ENCODE measurements around the gene MSANTD1. TPM values are rescaled to one million over a fixed set of nuclear protein-coding genes. Genes with fewer than 3 reads are reported as not detected.
A peak's percentile ranks its signal among the peaks of the same experiment; 100 is the strongest.

MSANTD1 gene
- total and polyA plus RNA-seq, 8 donors = 0.54 to 2.9 (median 1.0) TPM

GRCh38 chr4:3235030-3235345 lies 14.0 kb upstream of the MSANTD1 start:
- intact Hi-C loops (cut with DNase I) = no loop called here
- 89 to 94% methylated on average over 14 of the region's 14 CpGs for WGBS, 2 donors
- ATAC-seq = no peak
- TF ChIP-seq, protein P1, sequence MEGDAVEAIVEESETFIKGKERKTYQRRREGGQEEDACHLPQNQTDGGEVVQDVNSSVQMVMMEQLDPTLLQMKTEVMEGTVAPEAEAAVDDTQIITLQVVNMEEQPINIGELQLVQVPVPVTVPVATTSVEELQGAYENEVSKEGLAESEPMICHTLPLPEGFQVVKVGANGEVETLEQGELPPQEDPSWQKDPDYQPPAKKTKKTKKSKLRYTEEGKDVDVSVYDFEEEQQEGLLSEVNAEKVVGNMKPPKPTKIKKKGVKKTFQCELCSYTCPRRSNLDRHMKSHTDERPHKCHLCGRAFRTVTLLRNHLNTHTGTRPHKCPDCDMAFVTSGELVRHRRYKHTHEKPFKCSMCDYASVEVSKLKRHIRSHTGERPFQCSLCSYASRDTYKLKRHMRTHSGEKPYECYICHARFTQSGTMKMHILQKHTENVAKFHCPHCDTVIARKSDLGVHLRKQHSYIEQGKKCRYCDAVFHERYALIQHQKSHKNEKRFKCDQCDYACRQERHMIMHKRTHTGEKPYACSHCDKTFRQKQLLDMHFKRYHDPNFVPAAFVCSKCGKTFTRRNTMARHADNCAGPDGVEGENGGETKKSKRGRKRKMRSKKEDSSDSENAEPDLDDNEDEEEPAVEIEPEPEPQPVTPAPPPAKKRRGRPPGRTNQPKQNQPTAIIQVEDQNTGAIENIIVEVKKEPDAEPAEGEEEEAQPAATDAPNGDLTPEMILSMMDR (IDR thresholded peaks at IDR 0.05) = no peak
- H3K27me3 ChIP-seq = no peaks in the 10 kb centered on the region
- no peak for FAIRE-seq
- peaks cover 0 to 54% (median 21%) of the 10 kb centered on the region in 3 donors for H3K36me3 ChIP-seq
- peaks cover 6 to 28% (median 19%) of the 10 kb centered on the region in 3 donors for H3K4me1 ChIP-seq
- H3K4me3 ChIP-seq = no peak overlapping the region
- peak in 1 of 6 donors; percentile 73 for DNase-seq
- H3K9me3 ChIP-seq = no peaks in the 10 kb centered on the region
- no peak overlapping the region for H3K27ac ChIP-seq

- WGBS, 2 donors = 86 to 89% methylated on average over 11 of the region's 11 CpGs
- FAIRE-seq (no peak), DNase-seq (peak in 1 of 6 donors; percentile 56), ATAC-seq (no peak)
- peaks cover 11 to 34% (median 19%) of the 10 kb centered on the region in 3 donors for H3K4me1 ChIP-seq
- no peaks in the 10 kb centered on the region for H3K27me3 ChIP-seq
- TF ChIP-seq, protein P1 (IDR thresholded peaks at IDR 0.05) = no peak
- no peak overlapping the region for H3K4me3 ChIP-seq
- intact Hi-C loops (cut with DNase I) = no loop called here
- H3K9me3 ChIP-seq = no peaks in the 10 kb centered on the region
- H3K36me3 ChIP-seq = peaks cover 0 to 48% (median 15%) of the 10 kb centered on the region in 3 donors
- no peak overlapping the region for H3K27ac ChIP-seq
These were observed 13.4 kb upstream of the MSANTD1 start for GRCh38 chr4:3235581-3235980.

DNA sequence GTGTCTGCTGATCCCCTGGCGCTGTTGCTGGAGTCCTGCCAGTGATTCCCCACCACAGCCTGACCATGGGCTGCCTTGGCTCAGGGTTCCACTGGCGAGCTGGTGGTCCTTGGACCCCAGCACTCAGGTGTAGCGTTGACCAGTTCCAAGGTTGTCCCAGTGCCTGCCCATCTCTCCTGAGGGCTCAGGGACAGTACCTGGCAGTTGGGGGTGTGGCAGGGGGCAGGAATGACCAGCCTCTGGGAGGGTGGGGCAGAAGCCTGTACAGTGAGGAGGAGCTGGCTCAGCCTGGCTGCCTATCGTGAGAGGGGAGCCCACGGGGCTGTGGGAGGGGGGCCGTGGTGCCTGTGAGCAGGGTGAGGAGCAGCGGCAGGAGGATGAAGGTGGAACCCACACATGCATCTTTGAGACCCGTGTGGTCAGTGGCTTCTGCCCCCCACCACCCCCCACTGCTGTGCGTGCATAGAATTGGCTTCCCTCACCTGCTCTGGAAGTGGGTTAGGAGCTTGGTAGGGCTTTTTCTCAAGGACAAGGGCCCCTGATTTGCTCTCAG lies 12.6 kb upstream of the MSANTD1 start:
- FAIRE-seq (no peak), ATAC-seq (no peak)
- intact Hi-C loops (cut with DNase I) = no loop called here

DNA sequence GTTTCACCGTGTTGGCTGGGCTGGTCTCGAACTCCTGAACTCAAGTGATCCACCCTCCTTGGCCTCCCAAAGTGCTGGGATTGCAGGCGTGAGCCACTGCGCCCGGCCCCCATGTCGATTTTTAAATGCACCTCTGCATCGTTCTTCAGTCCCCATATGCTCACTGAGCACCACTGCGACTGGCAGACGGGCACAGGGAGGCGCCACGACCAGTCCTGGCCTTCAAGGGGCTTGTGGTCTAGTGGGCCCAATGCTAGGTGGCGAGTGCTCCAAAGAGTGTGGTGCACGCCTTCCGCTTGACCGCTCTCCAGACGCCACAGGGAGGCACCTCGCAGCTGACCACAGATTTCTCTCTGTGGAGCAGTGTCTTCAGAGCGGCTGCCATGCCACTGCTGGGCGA lies 11.7 kb upstream of the MSANTD1 start:
- Histone ChIP-seq H3K4me1 (peaks cover 14 to 40% (median 19%) of the 10 kb centered on the region in 3 donors), H3K27me3 (no peaks in the 10 kb centered on the region), H3K27ac (no peak overlapping the region), H3K9me3 (no peaks in the 10 kb centered on the region), H3K4me3 (no peak overlapping the region), H3K36me3 (peaks cover 0 to 35% (median 14%) of the 10 kb centered on the region in 3 donors)
- DNase-seq = peak in 1 of 6 donors; percentile 47
- no peak for FAIRE-seq
- 94 to 95% methylated on average over 19 of the region's 19 CpGs for WGBS, 2 donors
- intact Hi-C loops (cut with DNase I) = no loop called here
- TF ChIP-seq, protein P1 (IDR thresholded peaks at IDR 0.05) = no peak
- ATAC-seq = no peak

More for the DNA sequence above, 12.6 kb upstream of the MSANTD1 start:
- Histone ChIP-seq H3K4me1 (peaks cover 14 to 40% (median 19%) of the 10 kb centered on the region in 3 donors), H3K27ac (no peak overlapping the region), H3K36me3 (peaks cover 0 to 40% (median 14%) of the 10 kb centered on the region in 3 donors), H3K4me3 (no peak overlapping the region), H3K9me3 (no peaks in the 10 kb centered on the region), H3K27me3 (no peaks in the 10 kb centered on the region)
- WGBS, 2 donors = 71 to 75% methylated on average over 9 of the region's 9 CpGs
- TF ChIP-seq, protein P1 (IDR thresholded peaks at IDR 0.05) = no peak
- DNase-seq = peak in 1 of 6 donors; percentile 68

Measured in pancreas (tissue), 10 donors.